Heart left ventricle (tissue), 16 donors: ENCODE measurements around the gene HTR7. TPM values are rescaled to one million over a fixed set of nuclear protein-coding genes. Genes with fewer than 3 reads are reported as not detected.

ENCODE experiments used
- ATAC-seq, 4 donors: fragments of 200-7000 bp; cut with Tn5 transposase; one replicate each; pipeline ENCODE4 v1.9.1; 2020 to 2022; ENCODE audit warnings: moderate library complexity in 4 of 4, mild to moderate bottlenecking in 3 of 4, moderate number of reproducible peaks in 1 of 4
- DNase-seq, 5 donors: peaks; one replicate each; pipeline ENCODE4 v3.0.0-alpha.2; 2020
- H3K27ac ChIP-seq, 12 donors: fragments of 200-600 bp; sonication (generic) in 4 of 12; one replicate each; pipeline versions ENCODE4 v1.5.0 to v1.8.0; 2016 to 2022; ENCODE audit warnings: mild to moderate bottlenecking in 2 of 12
- H3K27me3 ChIP-seq, 9 donors: fragments of 200-600 bp; sonication (generic) in 2 of 9; one replicate each; pipeline versions ENCODE4 v1.5.1 to v1.8.0; 2016 to 2022; ENCODE audit warnings: mild to moderate bottlenecking in 3 of 9
- H3K36me3 ChIP-seq, 9 donors: fragments of 200-600 bp; sonication (generic) in 2 of 9; one replicate each; pipeline versions ENCODE4 v1.5.0 to v1.8.0; 2018 to 2022; ENCODE audit warnings: mild to moderate bottlenecking in 2 of 9
- H3K4me1 ChIP-seq, 12 donors: fragments of 200-600 bp; sonication (generic) in 4 of 12; one replicate each; pipeline versions ENCODE4 v1.5.0 to v1.8.0; 2016 to 2022; ENCODE audit warnings: mild to moderate bottlenecking in 3 of 12
- H3K4me3 ChIP-seq, 12 donors: fragments of 200-600 bp; sonication (generic) in 4 of 12; one replicate each; pipeline versions ENCODE4 v1.5.0 to v1.8.0; 2017 to 2022; ENCODE audit warnings: mild to moderate bottlenecking in 9 of 12, moderate library complexity in 4 of 12
- H3K9me3 ChIP-seq, 12 donors: fragments of 200-600 bp; sonication (generic) in 4 of 12; one replicate each; pipeline versions ENCODE4 v1.5.0 to v1.8.0; 2016 to 2022; ENCODE audit warnings: mild to moderate bottlenecking in 1 of 12
- POLR2A ChIP-seq, 2 donors: fragments of 450-650 bp; IDR thresholded peaks; one replicate each; pipeline ENCODE4 v1.6.1; 2017; ENCODE audit warnings: antibody characterized with exemption in 2 of 2, mild to moderate bottlenecking in 2 of 2, moderate library complexity in 2 of 2
- WGBS, 4 donors: extraction: QIAGEN DNeasy Blood & Tissue Kit in 2 of 4; methylation state at CpG; one replicate each; pipeline versions ENCODE4 v1.1.5 to v1.1.7; 2013 to 2018; 5-methylcytosine and 5-hydroxymethylcytosine counted together
- intact Hi-C, 10 donors: fragments of 100-400 bp; cut with DNase I; formaldehyde crosslinking; loops; one replicate each; pipeline versions ENCODE4 v1.11.1 to v1.14.2; 2022
- polyA plus RNA-seq, 2 donors: library from polyadenylated mRNA; stranded (reverse); fragments of 200-250 nt; gene quantifications; one replicate each; pipeline ENCODE4 v1.2.3, GENCODE V29; 2013
- total RNA-seq, 9 donors: library from RNA; depleted of rRNA in 2 of 9; stranded (reverse); fragments of >200 nt in 2 of 9; fragmentation: NEBNext Ultra II Directional in 3 of 9; extraction: Animal tissue kit (Norgen Biotek cat#: 25700) in 3 of 9; gene quantifications; one replicate each; pipeline versions ENCODE4 v1.1.0 to v1.2.4, GENCODE V29; 2016 to 2023
- TF ChIP-seq, protein P1 (sequence below), 12 donors: fragments of 200-600 bp; sonication (generic) in 4 of 12; IDR thresholded peaks; one replicate each; pipeline versions ENCODE4 v1.5.0 to v1.8.0; 2018 to 2022; ENCODE audit warnings: antibody characterized with exemption in 12 of 12, mild to moderate bottlenecking in 5 of 12
- donor health status: ischemic (EF 13 %, LVEDD 7.1; RV severe dilation, severe dysfunction).
- donor health status: healthy with polysubstance abuse.
- donor health status: DM: no; HTN: yes; CAD: no.
- donor health status: DM: no; HTN: no; CAD: no.
- donor health status: ischemic (EF 25% LVEDD 6.9; RV normal size, moderate dysfunction).
- donor health status: ischemic (EF 25% LVEDD 5.7; RV mildly dilated, moderate dysfunction).
- donor health status: healthy.
- donor health status: DM: yes; HTN: yes; CAD: no.
- donor health status: ischemic (EF 35%, LVEDD 5.7; RV mildly dilated, moderate dysfunction).
- donor health status: nonischemic (EF 11% LVEDD 7.7; RV severe dilation, severe dysfunction).
- donor health status: DM: yes; HTN: yes; CAD: no.
- donor health status: PGD.
- donor health status: ischemic (EF 29% LVEDD 5.4; RV normal size, mild dysfunction).
- donor health status: nonischemic (EF 23%, LVEDD 6.1; RV moderate dilation, normal function).

Gene HTR7
- total and polyA plus RNA-seq, 11 donors: 0.10 to 0.66 (median 0.24) TPM; not detected in 4

DNA sequence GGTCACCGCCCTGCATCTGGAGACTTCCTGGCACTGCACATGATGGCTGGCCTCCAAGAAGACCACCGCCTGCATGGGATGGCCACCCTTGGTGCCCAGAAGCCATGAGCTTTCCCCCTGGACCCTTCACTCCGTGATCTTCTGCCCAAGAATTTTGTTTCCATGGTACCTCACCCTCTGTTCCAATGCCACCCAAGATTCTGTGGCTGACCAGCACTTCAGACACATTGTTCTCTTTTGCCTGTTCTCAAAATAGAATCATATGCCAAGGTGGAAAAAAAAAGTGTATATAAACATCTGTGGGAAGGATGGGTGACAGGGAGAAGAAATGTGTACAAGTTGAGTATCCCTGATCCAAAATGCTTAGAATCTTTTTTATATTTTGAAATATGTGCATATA lies 12.1 kb downstream of the HTR7 start:
- peaks cover 0 to 10% (median 0%) of the 10 kb centered on the region in 12 donors for H3K4me1 ChIP-seq
- H3K36me3 ChIP-seq: no peaks in the 10 kb centered on the region
- ATAC-seq (no peak), DNase-seq (no peak)
- TF ChIP-seq POLR2A (IDR thresholded peaks at IDR 0.05): no peak
- TF ChIP-seq, protein P1, sequence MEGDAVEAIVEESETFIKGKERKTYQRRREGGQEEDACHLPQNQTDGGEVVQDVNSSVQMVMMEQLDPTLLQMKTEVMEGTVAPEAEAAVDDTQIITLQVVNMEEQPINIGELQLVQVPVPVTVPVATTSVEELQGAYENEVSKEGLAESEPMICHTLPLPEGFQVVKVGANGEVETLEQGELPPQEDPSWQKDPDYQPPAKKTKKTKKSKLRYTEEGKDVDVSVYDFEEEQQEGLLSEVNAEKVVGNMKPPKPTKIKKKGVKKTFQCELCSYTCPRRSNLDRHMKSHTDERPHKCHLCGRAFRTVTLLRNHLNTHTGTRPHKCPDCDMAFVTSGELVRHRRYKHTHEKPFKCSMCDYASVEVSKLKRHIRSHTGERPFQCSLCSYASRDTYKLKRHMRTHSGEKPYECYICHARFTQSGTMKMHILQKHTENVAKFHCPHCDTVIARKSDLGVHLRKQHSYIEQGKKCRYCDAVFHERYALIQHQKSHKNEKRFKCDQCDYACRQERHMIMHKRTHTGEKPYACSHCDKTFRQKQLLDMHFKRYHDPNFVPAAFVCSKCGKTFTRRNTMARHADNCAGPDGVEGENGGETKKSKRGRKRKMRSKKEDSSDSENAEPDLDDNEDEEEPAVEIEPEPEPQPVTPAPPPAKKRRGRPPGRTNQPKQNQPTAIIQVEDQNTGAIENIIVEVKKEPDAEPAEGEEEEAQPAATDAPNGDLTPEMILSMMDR (IDR thresholded peaks at IDR 0.05): no peak
- H3K4me3 ChIP-seq: no peak overlapping the region
- 60 to 77% (median 74%) methylated on average over 3 of the region's 3 CpGs for WGBS, 4 donors
- H3K27ac ChIP-seq: no peak overlapping the region
- peaks cover 0 to 13% (median 0%) of the 10 kb centered on the region in 9 donors for H3K27me3 ChIP-seq
- intact Hi-C loops: no loop called here
- H3K9me3 ChIP-seq: peaks cover 0 to 13% (median 7%) of the 10 kb centered on the region in 12 donors

DNA sequence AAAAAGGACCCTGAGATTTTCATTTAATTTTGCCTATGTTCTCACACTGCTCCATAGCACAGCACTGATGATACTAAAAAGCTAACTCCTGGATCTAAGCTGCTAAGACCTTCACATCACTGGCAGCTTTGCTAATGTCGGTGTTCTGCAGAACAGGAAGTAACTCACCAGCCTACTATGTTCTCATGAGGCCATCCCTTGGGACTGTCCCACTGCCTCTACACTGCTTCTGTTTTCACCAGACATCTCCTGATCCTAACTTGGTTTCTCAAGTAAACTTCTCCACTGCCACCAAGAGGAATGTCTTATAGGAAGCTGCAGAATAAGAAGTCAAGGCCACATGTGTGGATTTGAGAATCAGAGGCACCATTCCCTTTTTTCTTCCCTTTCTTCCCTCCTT lies 15.1 kb downstream of the HTR7 start:
- intact Hi-C loops: no loop called here
- WGBS, 4 donors: 55 to 72% (median 69%) methylated on average over 1 of the region's 1 CpG
- ATAC-seq: no peak

DNA sequence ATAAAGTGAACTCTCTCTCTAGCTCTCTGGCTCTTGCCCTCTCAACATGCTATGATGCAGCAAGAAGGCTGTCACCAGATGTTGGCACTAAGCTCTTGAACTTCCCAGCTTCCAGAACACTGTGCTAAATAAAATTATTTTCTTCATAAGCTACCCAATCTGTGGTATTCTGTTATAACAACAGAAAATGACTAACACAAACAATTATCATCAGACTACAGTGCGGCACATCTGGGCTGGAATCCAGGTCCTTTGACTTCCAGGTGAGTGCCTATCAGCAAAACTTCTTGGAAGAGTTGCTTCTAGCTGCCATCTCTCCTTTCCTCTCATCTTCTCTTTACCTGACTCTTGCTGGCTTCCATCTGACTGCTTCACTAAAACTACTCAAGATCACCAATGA lies 20.4 kb downstream of the HTR7 start:
- H3K4me3 ChIP-seq: no peak overlapping the region
- intact Hi-C loops: no loop called here
- ATAC-seq (no peak), DNase-seq (no peak)
- no peaks in the 10 kb centered on the region for H3K36me3 ChIP-seq
- no peaks in the 10 kb centered on the region for H3K4me1 ChIP-seq
- peaks cover 0 to 5% (median 0%) of the 10 kb centered on the region in 9 donors for H3K27me3 ChIP-seq
- H3K9me3 ChIP-seq: no peaks in the 10 kb centered on the region
- no peak overlapping the region for H3K27ac ChIP-seq
- no peak for TF ChIP-seq POLR2A (IDR thresholded peaks at IDR 0.05)
- TF ChIP-seq, protein P1 (IDR thresholded peaks at IDR 0.05): no peak
- WGBS, 4 donors: 84 to 96% (median 94%) methylated on average over 1 of the region's 1 CpG

More for the DNA sequence above, 15.1 kb downstream of the HTR7 start:
- Histone ChIP-seq H3K27ac (no peak overlapping the region), H3K36me3 (no peaks in the 10 kb centered on the region), H3K9me3 (no peaks in the 10 kb centered on the region), H3K4me3 (no peak overlapping the region), H3K4me1 (peaks cover 0 to 9% (median 0%) of the 10 kb centered on the region in 12 donors), H3K27me3 (peaks cover 0 to 9% (median 0%) of the 10 kb centered on the region in 9 donors)
- DNase-seq: no peak
- TF ChIP-seq, protein P1 (IDR thresholded peaks at IDR 0.05): no peak
- TF ChIP-seq POLR2A (IDR thresholded peaks at IDR 0.05): no peak

DNA sequence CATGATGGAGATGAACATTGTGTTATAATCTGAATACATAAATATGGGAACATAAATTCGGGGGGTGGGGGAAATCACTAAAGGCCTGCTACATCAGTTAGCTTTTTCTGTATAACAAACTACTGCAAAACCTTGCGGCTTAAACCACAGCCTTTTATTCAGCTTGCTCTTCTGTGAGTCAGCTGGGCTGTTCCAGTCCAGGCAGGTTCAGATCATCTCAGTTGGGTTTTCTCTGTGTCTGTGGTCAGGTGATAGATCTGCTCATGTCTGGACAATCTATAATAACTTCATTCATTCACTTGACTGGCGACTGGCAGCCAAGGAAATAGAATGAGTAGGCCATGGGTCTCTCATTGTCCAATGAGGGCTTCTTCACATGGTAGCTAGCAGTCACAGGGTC lies 23.5 kb downstream of the HTR7 start:
- ATAC-seq (no peak), DNase-seq (no peak)
- H3K4me3 ChIP-seq: no peak overlapping the region
- intact Hi-C loops: no loop called here
- H3K9me3 ChIP-seq: no peaks in the 10 kb centered on the region
- peaks cover 0 to 5% (median 0%) of the 10 kb centered on the region in 9 donors for H3K27me3 ChIP-seq
- H3K4me1 ChIP-seq: no peaks in the 10 kb centered on the region
- no peak overlapping the region for H3K27ac ChIP-seq
- TF ChIP-seq, protein P1 (IDR thresholded peaks at IDR 0.05): no peak
- TF ChIP-seq POLR2A (IDR thresholded peaks at IDR 0.05): no peak
- WGBS, 4 donors: 75 to 82% (median 78%) methylated on average over 3 of the region's 3 CpGs
- no peaks in the 10 kb centered on the region for H3K36me3 ChIP-seq
